Astrocyte of the cerebellum (primary cell): ENCODE data around the gene EGFR.
A peak's percentile ranks its signal among the peaks of the same experiment; 100 is the strongest.

ENCODE experiments used
- DNase-seq: peaks from one replicate; pipeline ENCODE4 v3.0.0-alpha.2; 2011; ENCODE audit warnings: low read depth
- H3K4me3 ChIP-seq: 2 replicates; pipeline ENCODE4 v1.5.1; 2011; ENCODE audit warnings: mild to moderate bottlenecking, low read depth, low read length, moderate library complexity
- in situ Hi-C: cut with HindIII; loops from 2 replicates; pipeline ENCODE4 v1.10.0; 2017; ENCODE audit warnings: low sequenced_read_pairs
- TF ChIP-seq, protein P1 (sequence below): IDR thresholded peaks from 2 replicates; pipeline ENCODE4 v1.5.1; 2012; ENCODE audit warnings: low read length, low read depth, moderate library complexity, mild to moderate bottlenecking; ENCODE audit errors: missing control alignments

The EGFR gene

DNA sequence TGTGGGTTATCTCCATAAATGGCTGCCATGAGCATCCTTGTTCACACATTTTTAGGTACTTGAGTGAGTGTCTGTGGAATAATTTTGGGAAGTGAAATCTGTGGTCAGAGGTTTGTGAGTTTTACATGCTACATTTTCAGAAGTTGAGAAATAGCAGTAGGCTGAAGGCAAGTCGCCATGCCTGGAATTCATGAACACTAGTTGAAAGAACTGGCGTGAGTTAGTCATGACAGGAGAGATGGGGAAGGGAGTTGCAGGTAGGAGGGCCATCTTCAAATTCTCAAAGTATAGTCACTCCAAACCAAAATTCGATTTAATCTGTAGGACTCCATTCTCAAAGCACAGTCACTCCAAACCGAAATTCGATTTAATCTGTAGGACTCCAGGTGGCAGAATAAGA lies 89.6 kb downstream of the EGFR start:
- TF ChIP-seq, protein P1, sequence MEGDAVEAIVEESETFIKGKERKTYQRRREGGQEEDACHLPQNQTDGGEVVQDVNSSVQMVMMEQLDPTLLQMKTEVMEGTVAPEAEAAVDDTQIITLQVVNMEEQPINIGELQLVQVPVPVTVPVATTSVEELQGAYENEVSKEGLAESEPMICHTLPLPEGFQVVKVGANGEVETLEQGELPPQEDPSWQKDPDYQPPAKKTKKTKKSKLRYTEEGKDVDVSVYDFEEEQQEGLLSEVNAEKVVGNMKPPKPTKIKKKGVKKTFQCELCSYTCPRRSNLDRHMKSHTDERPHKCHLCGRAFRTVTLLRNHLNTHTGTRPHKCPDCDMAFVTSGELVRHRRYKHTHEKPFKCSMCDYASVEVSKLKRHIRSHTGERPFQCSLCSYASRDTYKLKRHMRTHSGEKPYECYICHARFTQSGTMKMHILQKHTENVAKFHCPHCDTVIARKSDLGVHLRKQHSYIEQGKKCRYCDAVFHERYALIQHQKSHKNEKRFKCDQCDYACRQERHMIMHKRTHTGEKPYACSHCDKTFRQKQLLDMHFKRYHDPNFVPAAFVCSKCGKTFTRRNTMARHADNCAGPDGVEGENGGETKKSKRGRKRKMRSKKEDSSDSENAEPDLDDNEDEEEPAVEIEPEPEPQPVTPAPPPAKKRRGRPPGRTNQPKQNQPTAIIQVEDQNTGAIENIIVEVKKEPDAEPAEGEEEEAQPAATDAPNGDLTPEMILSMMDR = no peak
- DNase-seq = no peak
- in situ Hi-C loops = no loop called here
- H3K4me3 ChIP-seq = no peak overlapping the region

GRCh38 chr7:55108818-55109217 lies 90.0 kb downstream of the EGFR start:
- no peak for DNase-seq
- TF ChIP-seq, protein P1 = no peak
- H3K4me3 ChIP-seq = no peak overlapping the region
- in situ Hi-C loops = no loop called here

DNA sequence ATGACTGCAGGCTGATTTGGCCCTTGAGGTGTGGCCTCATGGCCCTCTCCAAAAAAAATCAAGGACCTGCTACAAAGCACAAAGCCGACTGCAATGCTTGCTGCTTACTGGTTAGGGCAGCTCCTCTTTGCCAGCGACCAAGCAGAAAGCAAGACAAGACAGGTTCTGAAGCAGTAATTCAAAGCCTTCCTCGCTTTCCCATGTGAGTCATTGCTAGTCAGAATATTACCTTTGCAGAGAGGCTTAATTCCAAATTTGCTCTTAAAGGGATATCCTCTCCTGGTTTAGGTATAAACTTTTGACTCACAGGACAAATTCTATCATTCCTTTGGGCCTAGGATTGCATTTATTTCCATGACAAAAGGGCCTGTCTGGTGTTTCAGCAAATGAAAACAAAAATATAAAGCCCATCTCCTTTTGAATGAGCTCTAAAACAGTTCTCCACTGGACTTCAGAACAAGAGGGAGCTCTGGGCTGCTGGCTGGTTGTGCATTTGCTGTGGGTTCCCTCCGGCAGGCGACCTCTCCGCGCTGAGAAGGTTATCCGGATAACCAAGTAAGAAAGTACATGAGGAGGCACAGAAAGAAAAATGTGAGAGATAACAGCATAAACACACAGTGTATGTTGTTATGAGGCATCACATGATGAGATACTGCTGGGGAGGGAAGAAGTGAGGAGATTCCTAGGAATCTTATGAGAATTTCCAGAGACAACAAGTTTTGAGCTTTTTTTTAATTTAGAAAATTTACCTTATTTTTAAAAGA lies 90.8 kb downstream of the EGFR start:
- no peak overlapping the region for H3K4me3 ChIP-seq
- DNase-seq = no peak
- TF ChIP-seq, protein P1 = no peak
- in situ Hi-C loops = no loop called here

DNA sequence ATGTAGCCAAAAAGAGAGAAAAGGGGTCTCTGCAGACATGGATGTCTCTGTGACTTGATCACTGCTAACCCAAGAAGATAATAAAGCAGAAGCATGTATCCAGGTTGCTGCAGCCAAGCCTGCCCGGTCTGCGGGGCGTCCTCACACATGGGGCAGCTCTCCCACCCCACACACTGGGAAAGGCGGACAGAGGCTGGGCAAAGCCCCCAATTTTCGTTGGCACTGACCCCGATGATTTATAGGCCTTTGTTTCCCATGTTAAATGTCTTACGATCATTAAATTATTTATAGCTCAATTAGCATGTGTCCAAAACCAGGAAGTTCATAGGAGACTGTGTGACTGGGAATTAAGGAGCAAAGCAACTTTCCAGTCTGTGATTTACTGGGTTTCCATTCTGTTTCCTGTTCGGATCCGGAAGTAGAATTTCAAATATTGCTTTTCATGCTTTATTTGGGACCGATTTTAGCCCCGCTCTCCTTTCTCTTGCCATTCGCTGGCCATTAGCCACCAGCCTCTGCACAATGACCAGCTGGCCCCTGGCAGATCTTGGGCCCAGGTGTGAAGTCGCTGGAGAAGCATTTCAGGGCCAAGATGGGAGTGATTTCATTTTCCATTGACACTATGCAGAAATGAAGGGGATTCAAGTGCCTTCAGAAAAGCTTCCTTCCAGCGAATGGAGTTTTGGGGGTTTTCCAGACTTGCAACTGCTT lies 91.6 kb downstream of the EGFR start:
- H3K4me3 ChIP-seq = peak overlapping the region; percentile 27
- TF ChIP-seq, protein P1 = no peak
- no peak for DNase-seq
- in situ Hi-C loops = no loop called here

DNA sequence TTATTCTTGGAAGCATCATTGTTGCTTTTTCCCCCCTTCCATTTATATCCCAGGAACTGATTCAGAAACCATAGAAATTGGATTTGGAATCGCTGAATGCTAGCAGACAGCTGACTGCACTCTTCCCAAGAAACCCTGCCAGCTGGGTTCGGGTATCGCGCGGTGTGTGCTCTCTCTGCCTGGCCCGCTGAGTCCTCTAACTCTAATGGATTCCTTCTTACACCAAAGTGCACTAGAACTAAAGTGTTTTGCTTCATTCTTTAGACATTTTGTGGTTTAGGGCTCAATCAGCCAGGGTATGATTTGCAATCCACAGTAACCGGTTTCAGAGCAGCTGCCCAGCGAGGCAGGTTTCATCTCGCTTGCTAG lies 92.2 kb downstream of the EGFR start:
- DNase-seq = peak; percentile 91
- H3K4me3 ChIP-seq = peak overlapping the region; percentile 27
- in situ Hi-C loops = no loop called here
- TF ChIP-seq, protein P1 = no peak

- TF ChIP-seq, protein P1 = no peak
- DNase-seq = no peak
- in situ Hi-C loops = no loop called here
- H3K4me3 ChIP-seq = no peak overlapping the region
Measured at GRCh38 chr7:55112056-55112455, 93.2 kb downstream of the EGFR start.
